IMR-90 (cell line): ENCODE measurements around the gene HEATR9. TPM values are rescaled to one million over a fixed set of nuclear protein-coding genes. Genes with fewer than 3 reads are reported as not detected.

Experiments
- ATAC-seq: fragments of 200-7000 bp; cut with Tn5 transposase; 2 replicates; pipeline ENCODE4 v1.9.1; 2020; ENCODE audit warnings: low read depth, mild to moderate bottlenecking, moderate library complexity
- BruUV-seq: library from RNA; stranded (reverse); fragments of 400-500 nt; replicated peaks from 2 replicates; lab custom pipeline; 2021; lab: Mats Ljungman, UMichigan
- CTCF ChIA-PET: fragments of 300-600 bp; formaldehyde crosslinking; extraction: SDS; loops from one replicate; lab custom pipeline; 2021; ENCODE audit warnings: antibody characterized with exemption; lab: Yijun Ruan, JAX
- POLR2A ChIA-PET: fragments of 300-600 bp; sonication (Branson Sonifier 250); formaldehyde crosslinking; loops from one replicate; lab custom pipeline; 2022; ENCODE audit warnings: antibody characterized with exemption; ENCODE audit not compliant: unreplicated experiment; lab: Charles Lee
- DNase-seq: peaks from one replicate; pipeline ENCODE4 v3.0.0; 2013
- H2AFZ ChIP-seq: replicated peaks from 2 replicates; pipeline ENCODE3; 2013; ENCODE audit warnings: low read length, mild to moderate bottlenecking; ENCODE audit not compliant: poor library complexity
- H2AK5ac ChIP-seq: 2 replicates; pipeline ENCODE4 v1.6.1; 2013; ENCODE audit warnings: low read depth, low read length, inconsistent platforms
- H2AK9ac ChIP-seq: replicated peaks from 2 replicates; pipeline ENCODE3; 2013; ENCODE audit warnings: mild to moderate bottlenecking, low read depth, low read length, moderate library complexity; ENCODE audit not compliant: poor library complexity
- H2BK120ac ChIP-seq: 2 replicates; pipeline ENCODE4 v1.6.1; 2013; ENCODE audit warnings: low read depth, low read length, inconsistent platforms
- H2BK15ac ChIP-seq: 3 replicates; pipeline ENCODE4 v1.6.1; 2013; ENCODE audit warnings: low read depth, low read length, inconsistent platforms
- H2BK20ac ChIP-seq: 2 replicates; pipeline ENCODE4 v1.6.1; 2013; ENCODE audit warnings: low read depth, mild to moderate bottlenecking, inconsistent platforms, low read length, moderate library complexity
- H2BK5ac ChIP-seq: 2 replicates; pipeline ENCODE4 v1.6.1; 2013; ENCODE audit warnings: mild to moderate bottlenecking, low read depth, low read length, inconsistent platforms; ENCODE audit not compliant: poor library complexity, severe bottlenecking
- H3K14ac ChIP-seq: replicated peaks from 2 replicates; pipeline ENCODE4 v1.6.1; 2013; ENCODE audit warnings: low read depth, low read length, inconsistent platforms
- H3K18ac ChIP-seq: 2 replicates; pipeline ENCODE4 v1.6.1; 2013; ENCODE audit warnings: low read depth, low read length, control low read depth
- H3K23ac ChIP-seq: 2 replicates; pipeline ENCODE4 v1.6.1; 2013; ENCODE audit warnings: low read depth, low read length, inconsistent platforms
- H3K27ac ChIP-seq: 2 replicates; pipeline ENCODE4 v1.5.1; 2013; ENCODE audit warnings: mild to moderate bottlenecking, control low read depth, low read length; ENCODE audit not compliant: insufficient read depth
- H3K27me3 ChIP-seq: 2 replicates; pipeline ENCODE4 v1.6.1; 2013; ENCODE audit warnings: low read length; ENCODE audit not compliant: control insufficient read depth, insufficient read depth
- H3K36me3 ChIP-seq: 2 replicates; pipeline ENCODE4 v1.6.1; 2013; ENCODE audit warnings: low read length, mixed read lengths; ENCODE audit not compliant: control insufficient read depth, insufficient read depth
- H3K4ac ChIP-seq: 2 replicates; pipeline ENCODE4 v1.6.1; 2013; ENCODE audit warnings: low read depth, low read length, inconsistent platforms
- H3K4me1 ChIP-seq: 2 replicates; pipeline ENCODE4 v1.6.1; 2013; ENCODE audit warnings: low read length, mixed read lengths; ENCODE audit not compliant: control insufficient read depth, insufficient read depth
- H3K4me2 ChIP-seq: 2 replicates; pipeline ENCODE4 v1.6.1; 2013; ENCODE audit warnings: low read depth, mild to moderate bottlenecking, control low read depth, low read length, moderate library complexity
- H3K4me3 ChIP-seq: 2 replicates; pipeline ENCODE4 v1.5.1; 2013; ENCODE audit warnings: low read depth, mild to moderate bottlenecking, control low read depth, low read length, moderate library complexity; ENCODE audit not compliant: insufficient read depth
- H3K56ac ChIP-seq: 2 replicates; pipeline ENCODE4 v1.6.1; 2013; ENCODE audit warnings: low read length, inconsistent platforms; ENCODE audit not compliant: insufficient read depth; ENCODE audit errors: extremely low read depth
- H3K79me1 ChIP-seq, 2 experiments: 2 replicates each; pipeline ENCODE4 v1.6.1; 2013; ENCODE audit warnings: low read length in 2 of 2, inconsistent platforms in 1 of 2, low read depth in 1 of 2
- H3K9ac ChIP-seq: 2 replicates; pipeline ENCODE4 v1.6.1; 2013; ENCODE audit warnings: low read depth, low read length, control low read depth
- H3K9me1 ChIP-seq: 2 replicates; pipeline ENCODE4 v1.6.1; 2013; ENCODE audit warnings: low read length, inconsistent platforms; ENCODE audit not compliant: insufficient read depth
- H3K9me3 ChIP-seq: 2 replicates; pipeline ENCODE4 v1.6.1; 2013; ENCODE audit warnings: low read length; ENCODE audit not compliant: control insufficient read depth, insufficient read depth
- H4K20me1 ChIP-seq: 2 replicates; pipeline ENCODE4 v1.6.1; 2013; ENCODE audit warnings: low read length, inconsistent platforms; ENCODE audit not compliant: insufficient read depth
- H4K5ac ChIP-seq: 2 replicates; pipeline ENCODE4 v1.6.1; 2013; ENCODE audit warnings: mild to moderate bottlenecking, low read depth, low read length, control low read depth
- H4K8ac ChIP-seq, 2 experiments: 2 replicates each; pipeline ENCODE4 v1.6.1; 2013; ENCODE audit warnings: low read depth in 2 of 2, low read length in 2 of 2, control low read depth in 1 of 2, inconsistent platforms in 1 of 2
- H4K91ac ChIP-seq: 2 replicates; pipeline ENCODE4 v1.6.1; 2013; ENCODE audit warnings: low read depth, low read length, inconsistent platforms; ENCODE audit not compliant: insufficient read depth
- BHLHE40 ChIP-seq: fragments of 150-350 bp; IDR thresholded peaks from 2 replicates; pipeline ENCODE4 v1.6.1; 2016; ENCODE audit warnings: mild to moderate bottlenecking, low read depth, low read length
- CEBPB ChIP-seq: IDR thresholded peaks from 2 replicates; pipeline ENCODE4 v1.6.1; 2012; ENCODE audit warnings: low read depth, low read length, improper control_type of control experiment
- CHD1 ChIP-seq: IDR thresholded peaks from 2 replicates; pipeline ENCODE4 v1.6.1; 2012; ENCODE audit warnings: low read depth, low read length, improper control_type of control experiment
- ELK1 ChIP-seq: fragments of 150-350 bp; IDR thresholded peaks from 2 replicates; pipeline ENCODE4 v1.6.1; 2016; ENCODE audit warnings: low read depth, mild to moderate bottlenecking, low read length, moderate library complexity, borderline replicate concordance
- FOS ChIP-seq: fragments of 150-350 bp; IDR thresholded peaks from 2 replicates; pipeline ENCODE4 v1.6.1; 2016; ENCODE audit warnings: low read depth, low read length
- MAFK ChIP-seq: IDR thresholded peaks from 2 replicates; pipeline ENCODE4 v1.6.1; 2012; ENCODE audit warnings: low read depth, low read length, improper control_type of control experiment
- MAZ ChIP-seq: IDR thresholded peaks from 2 replicates; pipeline ENCODE4 v1.6.1; 2012; ENCODE audit warnings: low read depth, mild to moderate bottlenecking, low read length, improper control_type of control experiment, moderate library complexity, borderline replicate concordance
- MXI1 ChIP-seq: IDR thresholded peaks from 2 replicates; pipeline ENCODE4 v1.6.1; 2012; ENCODE audit warnings: low read depth, mild to moderate bottlenecking, low read length, moderate library complexity, borderline replicate concordance
- NFE2L2 ChIP-seq: fragments of 150-350 bp; IDR thresholded peaks from 2 replicates; pipeline ENCODE4 v1.6.1; 2016; ENCODE audit warnings: low read depth, mild to moderate bottlenecking, low read length
- POLR2A ChIP-seq: IDR thresholded peaks from 2 replicates; pipeline ENCODE4 v1.6.1; 2012; ENCODE audit warnings: mild to moderate bottlenecking, low read depth, low read length
- RAD21 ChIP-seq: IDR thresholded peaks from 2 replicates; pipeline ENCODE4 v1.6.1; 2012; ENCODE audit warnings: low read length, improper control_type of control experiment
- RCOR1 ChIP-seq: IDR thresholded peaks from 2 replicates; pipeline ENCODE4 v1.6.1; 2012; ENCODE audit warnings: mild to moderate bottlenecking, low read length, improper control_type of control experiment; ENCODE audit not compliant: insufficient replicate concordance
- RFX5 ChIP-seq: IDR thresholded peaks from 2 replicates; pipeline ENCODE4 v1.8.0; 2012; ENCODE audit warnings: low read depth, mild to moderate bottlenecking, low read length, moderate library complexity
- SMC3 ChIP-seq: fragments of 150-350 bp; IDR thresholded peaks from 2 replicates; pipeline ENCODE4 v1.6.1; 2016; ENCODE audit warnings: low read depth, mild to moderate bottlenecking, antibody characterized with exemption, low read length, moderate library complexity
- WGBS, 2 experiments: methylation state at CpG; one replicate each; pipeline versions ENCODE4 v1.1.5 to v1.1.7; 2013; ENCODE audit warnings: missing lambda C conversion rate in 2 of 2; ENCODE audit not compliant: insufficient read length in 1 of 2; ENCODE audit errors: extremely low coverage in 2 of 2; 5-methylcytosine and 5-hydroxymethylcytosine counted together
- dilution Hi-C: fragments of 300-500 bp; cut with HindIII; formaldehyde crosslinking; loops from one replicate; pipeline ENCODE4 v1.14.3; 2018; ENCODE audit warnings: low sequenced_read_pairs; ENCODE audit not compliant: unreplicated experiment
- in situ Hi-C: fragments of 300-500 bp; cut with MboI; formaldehyde crosslinking; loops from 3 replicates; pipeline ENCODE4 v1.14.3; 2019; ENCODE audit warnings: low sequenced_read_pairs, inconsistent platforms, mixed read lengths
- intact Hi-C: fragments of 100-400 bp; cut with micrococcal nuclease; formaldehyde crosslinking; loops from 2 replicates; pipeline ENCODE4 v1.10.0; 2022
- polyA plus RNA-seq, 3 experiments: library from polyadenylated mRNA; depleted of rRNA; stranded (reverse); fragments of >200 nt; gene quantifications; 2 replicates each; pipeline ENCODE4 v1.2.3, GENCODE V29; 2012; ENCODE audit warnings: low replicate concordance in 1 of 3
- total RNA-seq: library from RNA; depleted of rRNA; stranded (reverse); fragments of >200 nt; gene quantifications from 2 replicates; pipeline ENCODE4 v1.2.3, GENCODE V29; 2012
- TF ChIP-seq, protein P1 (sequence below): fragments of 150-350 bp; IDR thresholded peaks from 2 replicates; pipeline ENCODE4 v1.6.1; 2017; ENCODE audit warnings: mild to moderate bottlenecking, antibody characterized with exemption, low read length, low read depth

The HEATR9 gene
- total and polyA plus RNA-seq, 2 of the 4 experiments (the other 2 are of a cell fraction) = not detected

- ATAC-seq = no peak
- TF ChIP-seq ELK1 = no peak
- no peak for TF ChIP-seq SMC3
- TF ChIP-seq POLR2A = no peak
- TF ChIP-seq MAFK = no peak
- TF ChIP-seq BHLHE40 = no peak
- no peak for TF ChIP-seq CEBPB
- no peak for TF ChIP-seq MAZ
- TF ChIP-seq MXI1 = no peak
- TF ChIP-seq RFX5 = no peak
- TF ChIP-seq CHD1 = no peak
- no peak for TF ChIP-seq RAD21
- TF ChIP-seq FOS = no peak
- TF ChIP-seq NFE2L2 = no peak
- TF ChIP-seq, protein P1, sequence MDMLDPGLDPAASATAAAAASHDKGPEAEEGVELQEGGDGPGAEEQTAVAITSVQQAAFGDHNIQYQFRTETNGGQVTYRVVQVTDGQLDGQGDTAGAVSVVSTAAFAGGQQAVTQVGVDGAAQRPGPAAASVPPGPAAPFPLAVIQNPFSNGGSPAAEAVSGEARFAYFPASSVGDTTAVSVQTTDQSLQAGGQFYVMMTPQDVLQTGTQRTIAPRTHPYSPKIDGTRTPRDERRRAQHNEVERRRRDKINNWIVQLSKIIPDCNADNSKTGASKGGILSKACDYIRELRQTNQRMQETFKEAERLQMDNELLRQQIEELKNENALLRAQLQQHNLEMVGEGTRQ = no peak
- TF ChIP-seq RCOR1 = no peak
These were observed 2.5 kb upstream of the HEATR9 start for GRCh38 chr17:35870906-35871819.

More at GRCh38 chr17:35870906-35871819, 2.5 kb upstream of the HEATR9 start:
- Histone ChIP-seq H4K91ac (no peak overlapping the region), H4K20me1 (no peaks in the 10 kb centered on the region), H3K56ac (no peak overlapping the region), H3K4me3 (no peak overlapping the region), H2AK5ac (no peak overlapping the region), H4K5ac (no peak overlapping the region), H2BK120ac (no peak overlapping the region), H3K18ac (no peak overlapping the region), H3K79me1 (no peaks in the 10 kb centered on the region), H2BK20ac (no peak overlapping the region), H3K27ac (no peak overlapping the region), H4K8ac (no peak overlapping the region), H3K27me3 (peaks cover 3% of the 10 kb centered on the region; the same call in 1 of the 2 replicates), H3K9ac (no peak overlapping the region), H2BK15ac (no peak overlapping the region), H2AFZ (no peak overlapping the region), H2BK5ac (no peak overlapping the region), H3K14ac (no peak overlapping the region), H3K4me1 (peaks cover 3% of the 10 kb centered on the region; the same call in 1 of the 2 replicates), H3K4me2 (no peak overlapping the region), H3K9me3 (no peaks in the 10 kb centered on the region), H3K36me3 (no peaks in the 10 kb centered on the region), H3K4ac (no peak overlapping the region), H3K9me1 (no peaks in the 10 kb centered on the region), H3K23ac (no peak overlapping the region), H2AK9ac (no peak overlapping the region)
- CTCF ChIA-PET = interaction anchor here (0.9 kb wide), 2 partner anchors 14 to 76 kb away, joined by 3 to 8 read pairs; no protein-coding TSS in a partner anchor
- BruUV-seq = no TSS peak
- POLR2A ChIA-PET = no interaction called here
- no peak for DNase-seq
- no CpG with 5 or more reads among the region's 8 CpGs for WGBS, 2 experiments
- intact Hi-C loops = no loop called here
- dilution Hi-C loops = no loop called here
- in situ Hi-C loops = no loop called here
